T-helper 9 cell (primary cell): ENCODE measurements around the gene CTDSPL.
A peak's percentile ranks its signal among the peaks of the same experiment; 100 is the strongest.
"Not testable (repeated sequence)": the region's sequence is repeated elsewhere in the genome, so short reads cannot be mapped to it uniquely, and the experiment has no call there.

ENCODE experiments used
- DNase-seq: peaks from one replicate; pipeline ENCODE4 v3.0.0-alpha.2; 2020

Gene CTDSPL

GRCh38 chr3:38026856-38027255, 165.2 kb downstream of the CTDSPL start:
- DNase-seq, result no peak

- DNase-seq, result no peak
Observed at GRCh38 chr3:38027466-38028465, 166.1 kb downstream of the CTDSPL start.

GRCh38 chr3:38028621-38029361, 167.1 kb downstream of the CTDSPL start:
- no peak for DNase-seq

GRCh38 chr3:38029400-38030125, 167.9 kb downstream of the CTDSPL start, which contains the start of gene PLCD1:
PLCD1 (minus strand) TSS chr3:38029642; CDS start chr3:38029539, 103 bp downstream.
- DNase-seq, result peak; percentile 45

GRCh38 chr3:38030126-38031021, 168.7 kb downstream of the CTDSPL start:
- no peak for DNase-seq

GRCh38 chr3:38031022-38031994, 169.6 kb downstream of the CTDSPL start:
- DNase-seq, result peak; percentile 41

- no peak for DNase-seq
Observed at GRCh38 chr3:38032328-38032865, 170.7 kb downstream of the CTDSPL start.

GRCh38 chr3:38033586-38033985, 171.9 kb downstream of the CTDSPL start:
- DNase-seq, result not testable (repeated sequence)
